Keratinocyte (primary cell): Measurements from ENCODE around the gene ZBTB44. TPM values are rescaled to one million over a fixed set of nuclear protein-coding genes. Genes with fewer than 3 reads are reported as not detected.

Experiments used
- DNase-seq: peaks from one replicate; pipeline ENCODE4 v3.0.0-alpha.2; 2011; ENCODE audit warnings: low read depth, missing footprints, low spot score
- FAIRE-seq: peaks from 2 replicates; lab custom pipeline; 2011; peaks lifted over from hg19 to GRCh38; lab: Jason Lieb, UNC
- H2AFZ ChIP-seq: 2 replicates; pipeline ENCODE4 v1.6.0; 2012; ENCODE audit warnings: low read length, control low read depth, inconsistent platforms; ENCODE audit not compliant: control insufficient read depth
- H3K27ac ChIP-seq: 2 replicates; pipeline ENCODE4 v1.5.1; 2011; ENCODE audit warnings: low read length; ENCODE audit not compliant: control insufficient read depth, insufficient read depth
- H3K27me3 ChIP-seq: 3 replicates; pipeline ENCODE4 v1.6.0; 2011; ENCODE audit warnings: low read length; ENCODE audit not compliant: control insufficient read depth, insufficient read depth; ENCODE audit errors: extremely low read depth
- H3K36me3 ChIP-seq, 2 experiments: 2 replicates in 1 of 2; 3 replicates in 1 of 2; pipeline ENCODE4 v1.5.1; 2011; ENCODE audit warnings: low read length in 2 of 2, mild to moderate bottlenecking in 1 of 2; ENCODE audit not compliant: control insufficient read depth in 2 of 2, insufficient read depth in 2 of 2; ENCODE audit errors: extremely low read depth in 1 of 2
- H3K4me1 ChIP-seq: 3 replicates; pipeline ENCODE4 v1.5.1; 2011; ENCODE audit warnings: low read length; ENCODE audit not compliant: control insufficient read depth, insufficient read depth; ENCODE audit errors: extremely low read depth
- H3K4me2 ChIP-seq: 3 replicates; pipeline ENCODE4 v1.6.0; 2011; ENCODE audit warnings: low read depth, low read length; ENCODE audit not compliant: control insufficient read depth, insufficient read depth; ENCODE audit errors: extremely low read depth
- H3K4me3 ChIP-seq, 3 experiments: fragments of 200-600 bp in 1 of 3; sonication (generic) in 1 of 3; 2 replicates in 2 of 3; 3 replicates in 1 of 3; pipeline ENCODE4 v1.5.1; 2011 to 2016; ENCODE audit warnings: low read length in 3 of 3, mild to moderate bottlenecking in 3 of 3, control low read depth in 2 of 3, inconsistent platforms in 1 of 3, low read depth in 1 of 3, mixed read lengths in 1 of 3, mixed run types in 1 of 3, moderate library complexity in 1 of 3; ENCODE audit not compliant: control insufficient read depth in 2 of 3, insufficient read depth in 2 of 3; ENCODE audit errors: extremely low read depth in 1 of 3
- H3K79me2 ChIP-seq: 2 replicates; pipeline ENCODE4 v1.6.0; 2012; ENCODE audit warnings: low read length; ENCODE audit not compliant: control insufficient read depth, insufficient read depth
- H3K9ac ChIP-seq: 3 replicates; pipeline ENCODE4 v1.6.0; 2011; ENCODE audit warnings: low read length; ENCODE audit not compliant: control insufficient read depth, insufficient read depth; ENCODE audit errors: extremely low read depth
- H3K9me1 ChIP-seq: 3 replicates; pipeline ENCODE4 v1.6.0; 2011; ENCODE audit warnings: low read length; ENCODE audit not compliant: control insufficient read depth, insufficient read depth; ENCODE audit errors: extremely low read depth
- H3K9me3 ChIP-seq: 2 replicates; pipeline ENCODE4 v1.5.1; 2012; ENCODE audit warnings: low read depth, low read length; ENCODE audit not compliant: control insufficient read depth
- H4K20me1 ChIP-seq: 3 replicates; pipeline ENCODE4 v1.6.0; 2011; ENCODE audit warnings: low read length; ENCODE audit not compliant: control insufficient read depth, insufficient read depth; ENCODE audit errors: extremely low read depth
- EZH2 ChIP-seq: IDR thresholded peaks from one replicate; pipeline ENCODE4 v1.6.1; 2012; ENCODE audit warnings: inconsistent platforms, mild to moderate bottlenecking, low read length, moderate library complexity
- dilution Hi-C: fragments of 300-500 bp; cut with MboI; formaldehyde crosslinking; loops from one replicate; pipeline ENCODE4 v1.7.0; 2020; ENCODE audit warnings: low sequenced_read_pairs; ENCODE audit not compliant: extremely low pct_ligation_motif_present
- polyA plus RNA-seq, 5 experiments: library from polyadenylated mRNA; depleted of rRNA in 3 of 5; stranded (reverse) in 3 of 5; stranded (forward) in 1 of 5; unstranded in 1 of 5; fragments of >200 nt; gene quantifications; 1 replicate in 1 of 5; 2 replicates in 3 of 5; 3 replicates in 1 of 5; pipeline versions ENCODE4 v1.2.1 to v1.2.3, GENCODE V29; 2011 to 2012; ENCODE audit warnings: missing spikeins in 2 of 5, low read depth in 1 of 5, low replicate concordance in 1 of 5
- small RNA-seq, 3 experiments: library from RNA; depleted of rRNA; stranded (forward); fragments of <200 nt; gene quantifications; one replicate each; pipeline ENCODE3, GENCODE V24; 2012; ENCODE audit warnings: low read depth in 3 of 3, low replicate concordance in 1 of 3; ENCODE audit not compliant: insufficient read length in 3 of 3
- TF ChIP-seq, protein P1 (sequence below), 3 experiments: IDR thresholded peaks in 1 of 3; conservative IDR thresholded peaks in 1 of 3; optimal IDR thresholded peaks in 1 of 3; 2 replicates in 2 of 3; 3 replicates in 1 of 3; pipeline versions ENCODE3 to v1.5.1; 2011; ENCODE audit warnings: low read length in 3 of 3, mild to moderate bottlenecking in 3 of 3, moderate library complexity in 2 of 3, control low read depth in 1 of 3, inconsistent platforms in 1 of 3; ENCODE audit not compliant: insufficient read depth in 2 of 3; ENCODE audit errors: extremely low read depth in 1 of 3

The ZBTB44 gene
- polyA plus RNA-seq, 1 donor (not counting 4 experiments of a cell fraction or from before 2014, with no cell fraction given), result 16.8 TPM

- dilution Hi-C loops, result no loop called here
Measured at GRCh38 chr11:130178441-130179339, 136.0 kb downstream of the ZBTB44 start.

DNA sequence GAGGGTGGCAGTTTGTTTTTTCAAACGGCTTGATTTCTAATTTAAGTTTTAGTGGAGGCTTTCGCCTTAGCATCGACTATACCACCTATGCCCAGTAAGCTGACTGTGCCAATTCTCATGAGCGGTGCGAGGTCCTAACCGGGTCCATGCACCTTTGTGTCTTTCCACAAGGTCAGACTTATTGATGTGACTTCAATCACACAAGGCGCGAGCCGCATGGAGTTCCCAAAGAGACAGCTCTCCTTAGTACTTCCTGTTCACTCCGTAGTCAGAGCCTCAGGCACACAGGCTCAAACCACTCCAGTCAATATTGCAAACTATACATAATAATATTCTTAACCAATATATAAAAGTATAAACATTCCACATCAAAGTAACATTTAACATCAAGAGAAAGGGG, 136.9 kb downstream of the ZBTB44 start:
- peaks cover 51% of the 10 kb centered on the region for H3K4me1 ChIP-seq

More at GRCh38 chr11:130178441-130179339, 136.0 kb downstream of the ZBTB44 start:
- H3K9me3 ChIP-seq, result no peaks in the 10 kb centered on the region
- H4K20me1 ChIP-seq, result peaks cover 16% of the 10 kb centered on the region
- H3K27ac ChIP-seq, result peak overlapping the region; percentile 78
- DNase-seq (no peak), FAIRE-seq (peak; percentile 88)
- peak overlapping the region; percentile 67 for H3K4me2 ChIP-seq
- H2AFZ ChIP-seq, result no peak overlapping the region
- no peak overlapping the region for H3K4me3 ChIP-seq
- no peaks in the 10 kb centered on the region for H3K27me3 ChIP-seq
- H3K4me1 ChIP-seq, result peaks cover 51% of the 10 kb centered on the region
- no peak for TF ChIP-seq EZH2
- peaks cover 0 to 3% of the 10 kb centered on the region in 2 experiments for H3K36me3 ChIP-seq
- H3K9ac ChIP-seq, result peak overlapping the region; percentile 66
- peaks cover 56% of the 10 kb centered on the region for H3K79me2 ChIP-seq
- H3K9me1 ChIP-seq, result peaks cover 14% of the 10 kb centered on the region

More for the DNA sequence above, 136.9 kb downstream of the ZBTB44 start:
- Histone ChIP-seq H3K9ac (peak overlapping the region; percentile 46), H3K79me2 (peaks cover 56% of the 10 kb centered on the region), H4K20me1 (peaks cover 16% of the 10 kb centered on the region), H2AFZ (no peak overlapping the region), H3K36me3 (peaks cover 0 to 3% of the 10 kb centered on the region in 2 experiments), H3K27me3 (no peaks in the 10 kb centered on the region), H3K27ac (peak overlapping the region; percentile 78), H3K4me2 (no peak overlapping the region), H3K9me1 (peaks cover 14% of the 10 kb centered on the region), H3K9me3 (no peaks in the 10 kb centered on the region), H3K4me3 (no peak overlapping the region)
- no peak for TF ChIP-seq EZH2
- TF ChIP-seq, protein P1, sequence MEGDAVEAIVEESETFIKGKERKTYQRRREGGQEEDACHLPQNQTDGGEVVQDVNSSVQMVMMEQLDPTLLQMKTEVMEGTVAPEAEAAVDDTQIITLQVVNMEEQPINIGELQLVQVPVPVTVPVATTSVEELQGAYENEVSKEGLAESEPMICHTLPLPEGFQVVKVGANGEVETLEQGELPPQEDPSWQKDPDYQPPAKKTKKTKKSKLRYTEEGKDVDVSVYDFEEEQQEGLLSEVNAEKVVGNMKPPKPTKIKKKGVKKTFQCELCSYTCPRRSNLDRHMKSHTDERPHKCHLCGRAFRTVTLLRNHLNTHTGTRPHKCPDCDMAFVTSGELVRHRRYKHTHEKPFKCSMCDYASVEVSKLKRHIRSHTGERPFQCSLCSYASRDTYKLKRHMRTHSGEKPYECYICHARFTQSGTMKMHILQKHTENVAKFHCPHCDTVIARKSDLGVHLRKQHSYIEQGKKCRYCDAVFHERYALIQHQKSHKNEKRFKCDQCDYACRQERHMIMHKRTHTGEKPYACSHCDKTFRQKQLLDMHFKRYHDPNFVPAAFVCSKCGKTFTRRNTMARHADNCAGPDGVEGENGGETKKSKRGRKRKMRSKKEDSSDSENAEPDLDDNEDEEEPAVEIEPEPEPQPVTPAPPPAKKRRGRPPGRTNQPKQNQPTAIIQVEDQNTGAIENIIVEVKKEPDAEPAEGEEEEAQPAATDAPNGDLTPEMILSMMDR (optimal IDR thresholded peaks at IDR 0.05 in 1 of 3, IDR thresholded peaks at IDR 0.05 in 1 of 3, conservative IDR thresholded peaks at IDR 0.05 in 1 of 3; ENCODE audit: extremely low read depth in 1 of 3, insufficient read depth in 2 of 3, low read length in 3 of 3), result no peak
- no peak for DNase-seq
- dilution Hi-C loops, result no loop called here
- no peak for FAIRE-seq

Small RNA genes within 50 kb of the gene (small RNA-seq; reads per million reads assigned to genes)
- 0 reads per million in 3 experiments for gene RN7SL778P

Other genes starting within 250 kb of the ZBTB44 start
- gene APLP2, start 245.0 kb downstream of the ZBTB44 start, polyA plus RNA-seq, result 376 to 561 TPM (median 531 TPM) in 3 replicates
- 45.8 to 74.8 TPM (median 66.2 TPM) in 3 replicates for gene ST14, start 155.1 kb downstream of the ZBTB44 start, polyA plus RNA-seq
- gene ADAMTS8, start 113.7 kb upstream of the ZBTB44 start, polyA plus RNA-seq, result 0.05 TPM in 1 of 3 replicates, not detected in the others
- 0.30 to 1.2 TPM (median 0.30 TPM) in 3 replicates for gene ADAMTS15, start 133.7 kb upstream of the ZBTB44 start, polyA plus RNA-seq